Omental fat pad (tissue), 4 donors: Measurements from ENCODE around the gene GINS2. TPM values are rescaled to one million over a fixed set of nuclear protein-coding genes. Genes with fewer than 3 reads are reported as not detected.

Experiments
- ATAC-seq: fragments of 150-250 bp; one replicate; pipeline ENCODE4 v1.9.1; 2016; ENCODE audit warnings: mild to moderate bottlenecking, moderate library complexity; ENCODE audit not compliant: low FRiP score
- DNase-seq: peaks from one replicate; pipeline ENCODE4 v3.0.0-alpha.2; 2019; ENCODE audit warnings: low spot score
- CTCF ChIP-seq, 3 donors: fragments of 450-650 bp; IDR thresholded peaks; one replicate each; pipeline ENCODE4 v1.5.1; 2016 to 2017; ENCODE audit warnings: antibody characterized with exemption in 3 of 3, mild to moderate bottlenecking in 3 of 3, moderate library complexity in 2 of 3
- small RNA-seq: library from RNA; depleted of rRNA; stranded (forward); fragments of <200 nt; gene quantifications from one replicate; pipeline ENCODE3, GENCODE V24; 2016
- total RNA-seq, 4 donors: library from RNA; depleted of rRNA; stranded (reverse); fragments of >200 nt; gene quantifications; one replicate each; pipeline ENCODE4 v1.1.0, GENCODE V29; 2016

The GINS2 gene
- total RNA-seq, 4 donors from 2014 or later: 0.25 to 0.72 TPM; not detected in 2

DNA sequence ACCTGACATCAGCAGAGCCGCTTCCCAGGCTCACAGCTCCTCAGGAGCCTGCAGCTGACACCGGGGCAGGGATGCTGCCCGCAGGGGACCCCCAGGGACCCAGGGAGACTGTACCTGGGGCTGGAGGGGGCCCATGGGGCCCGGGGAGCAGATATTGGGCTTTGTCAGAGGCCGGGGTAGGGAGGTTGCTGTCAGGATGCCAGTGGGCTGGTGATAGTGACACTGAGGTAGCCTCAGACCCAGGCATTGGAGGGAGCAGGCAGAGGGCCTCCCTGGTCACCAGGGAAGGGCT is 60.5 kb downstream of the GINS2 start:
- no peak for TF ChIP-seq CTCF (IDR thresholded peaks at IDR 0.05)
- DNase-seq (no peak), ATAC-seq (no peak)

DNA sequence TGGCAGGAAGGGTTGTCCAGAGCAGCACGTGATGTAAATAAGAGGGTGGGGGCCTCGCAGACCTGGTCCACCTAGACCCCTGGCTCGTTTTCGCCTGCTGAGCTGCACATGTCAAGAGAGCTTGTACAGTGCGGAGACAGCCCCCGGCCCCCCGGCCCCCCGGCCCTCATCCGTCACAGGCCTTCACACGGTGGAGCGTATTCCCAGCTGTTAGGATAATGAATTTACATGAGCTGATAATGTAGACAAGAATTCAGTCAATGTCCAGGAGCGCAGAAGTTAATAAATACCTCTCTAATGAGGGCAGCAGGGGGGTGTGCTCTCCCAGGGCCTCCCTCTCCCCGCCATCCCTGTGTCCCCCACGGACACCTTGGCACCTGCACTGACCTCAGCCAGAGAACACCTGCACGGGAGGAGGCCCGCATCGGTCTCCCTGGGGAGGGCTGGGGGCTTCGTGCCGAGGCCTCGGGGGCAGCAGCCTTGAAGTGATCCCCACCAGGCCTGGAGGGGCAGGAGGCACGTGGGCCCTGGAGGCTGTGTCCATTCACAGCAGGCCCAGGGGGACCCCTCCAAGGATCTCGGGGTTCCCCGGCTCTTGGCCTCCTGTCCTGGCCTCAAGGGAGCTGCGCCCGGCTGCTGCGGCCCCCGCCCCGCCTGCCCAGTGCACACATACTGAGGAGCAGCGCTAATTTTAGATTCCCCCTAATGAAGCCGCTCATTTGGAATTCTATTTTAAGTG is 61.1 kb downstream of the GINS2 start:
- TF ChIP-seq CTCF (IDR thresholded peaks at IDR 0.05): no peak
- DNase-seq (no peak), ATAC-seq (no peak)

DNA sequence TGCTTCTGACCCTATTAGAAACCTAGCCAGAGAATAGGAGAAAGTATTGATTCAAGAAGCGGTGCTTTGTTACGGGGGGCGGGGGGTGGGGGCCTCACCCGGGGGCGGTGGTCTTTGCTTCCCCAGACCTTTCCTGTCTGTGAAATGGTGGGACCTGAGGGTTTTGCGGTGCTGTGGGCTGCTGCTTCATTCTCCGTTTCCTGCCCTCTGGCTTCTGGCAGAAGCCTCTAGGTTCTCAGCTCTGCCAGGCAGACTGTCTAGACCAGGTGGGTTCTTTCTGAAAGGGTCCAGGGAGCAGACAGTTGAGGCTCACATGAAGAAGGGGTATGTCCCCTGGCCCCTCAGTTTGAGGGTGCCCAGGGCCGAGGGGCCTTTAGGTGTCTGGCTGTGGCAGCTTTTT is 61.7 kb downstream of the GINS2 start:
- ATAC-seq: no peak
- no peak for TF ChIP-seq CTCF (IDR thresholded peaks at IDR 0.05)
- DNase-seq: no peak

Small RNA genes lying within 50 kb of the gene (small RNA-seq; reads per million reads assigned to genes)
- gene RN7SL381P: not detected

Other genes with a start within 250 kb of the GINS2 start
- gene GSE1, start 75.6 kb downstream of the GINS2 start, total RNA-seq: 100 to 1,000 TPM in 2 of 4 donors, 10 to 100 TPM in 2; 50.9 to 181 (median 90.9) TPM
- gene C16orf74, start 62.1 kb upstream of the GINS2 start, total RNA-seq: 1 to 10 TPM; 1.1 to 3.5 (median 2.8) TPM
- 10 to 100 TPM; 22.2 to 39.0 (median 27.3) TPM for gene EMC8, start 110.6 kb upstream of the GINS2 start, total RNA-seq
- gene COX4I1, start 110.7 kb upstream of the GINS2 start, total RNA-seq: 100 to 1,000 TPM; 379 to 637 (median 462) TPM
- 100 to 1,000 TPM in 1 of 4 donors, 10 to 100 TPM in 3; 32.5 to 134 (median 65.8) TPM for gene IRF8, start 210.2 kb upstream of the GINS2 start, total RNA-seq